SJCRH30 (cell line): Measurements from ENCODE around the gene TSHZ3. TPM values are rescaled to one million over a fixed set of nuclear protein-coding genes. Genes with fewer than 3 reads are reported as not detected.

ENCODE experiments used
- DNase-seq, 2 experiments: peaks; one replicate each; pipeline ENCODE4 v3.0.0-alpha.2; 2015 to 2020
- H3K27ac ChIP-seq: fragments of 250-450 bp; sonication (Bioruptor Pico); 2 replicates; pipeline ENCODE4 v1.5.1; 2020; ENCODE audit warnings: mild to moderate bottlenecking, moderate library complexity
- H3K27me3 ChIP-seq: fragments of 250-450 bp; sonication (Bioruptor Pico); 2 replicates; pipeline ENCODE4 v1.5.1; 2020; ENCODE audit warnings: mild to moderate bottlenecking, moderate library complexity
- H3K36me3 ChIP-seq: fragments of 250-450 bp; sonication (Bioruptor Pico); 2 replicates; pipeline ENCODE4 v1.5.1; 2020; ENCODE audit warnings: mild to moderate bottlenecking, moderate library complexity
- H3K4me1 ChIP-seq: fragments of 250-450 bp; sonication (Bioruptor Pico); 2 replicates; pipeline ENCODE4 v1.5.1; 2020; ENCODE audit warnings: mild to moderate bottlenecking, moderate library complexity
- H3K4me3 ChIP-seq: fragments of 250-450 bp; sonication (Bioruptor Pico); 2 replicates; pipeline ENCODE4 v1.5.1; 2020; ENCODE audit warnings: mild to moderate bottlenecking, moderate library complexity
- H3K9me3 ChIP-seq: fragments of 250-450 bp; sonication (Bioruptor Pico); replicated peaks from 2 replicates; pipeline ENCODE4 v1.5.1; 2020; ENCODE audit warnings: mild to moderate bottlenecking, moderate library complexity
- total RNA-seq: library from RNA; depleted of rRNA; stranded (reverse); fragments of >200 nt; shearing (Covaris generic); gene quantifications from 2 replicates; pipeline ENCODE4 v1.2.3, GENCODE V29; 2014

TSHZ3 gene
- total RNA-seq, 1 experiment from 2014 or later = 55.3 TPM

DNA sequence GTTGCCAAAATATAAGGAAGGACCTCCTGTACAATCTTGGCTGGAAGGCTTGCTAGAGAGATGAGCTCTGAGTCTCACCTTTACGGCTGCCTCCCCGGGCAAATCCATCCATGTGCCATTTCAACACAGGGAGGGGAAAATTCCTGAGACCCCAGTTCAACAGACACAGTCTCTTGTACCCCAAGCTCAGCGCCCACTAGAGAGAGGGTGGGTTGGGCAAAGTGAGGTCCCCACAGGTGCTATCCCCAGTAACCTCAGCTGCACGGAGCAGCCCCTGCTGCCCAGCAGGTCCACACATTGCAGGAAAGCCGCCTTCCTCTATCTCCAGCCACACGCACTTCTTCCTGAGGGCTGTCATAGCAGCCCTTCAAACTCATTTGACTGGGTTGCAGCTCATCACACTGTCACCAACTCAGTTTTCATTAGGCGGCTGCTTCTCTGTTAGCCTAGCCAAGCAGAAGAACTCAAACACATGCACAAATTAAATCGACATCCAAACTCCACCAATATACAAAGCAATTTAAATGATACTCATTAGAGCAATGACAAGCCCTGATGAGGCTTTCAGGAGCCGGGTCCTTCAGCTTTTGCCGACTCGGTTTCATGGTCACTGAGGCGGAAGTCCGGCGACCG, 80.4 kb downstream of the TSHZ3 start:
- no peak for DNase-seq
- H3K9me3 ChIP-seq = no peaks in the 10 kb centered on the region; the same call in 1 of the 2 replicates
- H3K4me1 ChIP-seq = peaks cover 5% of the 10 kb centered on the region; the same call in 1 of the 2 replicates
- H3K27ac ChIP-seq = no peak overlapping the region
- H3K27me3 ChIP-seq = no peaks in the 10 kb centered on the region
- H3K4me3 ChIP-seq = no peak overlapping the region
- H3K36me3 ChIP-seq = peaks cover 15% of the 10 kb centered on the region

DNA sequence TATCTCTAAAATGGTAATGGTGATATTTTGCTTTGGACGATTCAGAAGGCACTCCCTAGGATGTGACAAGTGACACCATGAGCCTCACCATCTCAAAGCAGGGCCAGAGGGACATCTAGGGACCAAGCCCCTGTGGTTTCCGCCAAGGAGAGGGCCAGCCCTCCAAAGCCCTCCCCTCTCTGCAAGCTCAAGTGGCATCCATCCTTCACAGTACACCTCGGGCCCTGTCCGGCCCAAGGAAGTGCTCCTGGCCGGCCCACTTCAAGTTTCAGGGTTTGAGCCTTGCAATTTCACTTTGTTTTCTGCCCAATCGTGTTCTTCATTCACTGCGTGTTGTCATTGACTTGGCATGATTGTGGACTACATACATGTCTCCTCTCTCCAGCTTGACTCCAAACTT, 82.5 kb downstream of the TSHZ3 start:
- Histone ChIP-seq H3K9me3 (no peaks in the 10 kb centered on the region; the same call in 1 of the 2 replicates), H3K36me3 (no peaks in the 10 kb centered on the region), H3K4me1 (peaks cover 19% of the 10 kb centered on the region)

DNA sequence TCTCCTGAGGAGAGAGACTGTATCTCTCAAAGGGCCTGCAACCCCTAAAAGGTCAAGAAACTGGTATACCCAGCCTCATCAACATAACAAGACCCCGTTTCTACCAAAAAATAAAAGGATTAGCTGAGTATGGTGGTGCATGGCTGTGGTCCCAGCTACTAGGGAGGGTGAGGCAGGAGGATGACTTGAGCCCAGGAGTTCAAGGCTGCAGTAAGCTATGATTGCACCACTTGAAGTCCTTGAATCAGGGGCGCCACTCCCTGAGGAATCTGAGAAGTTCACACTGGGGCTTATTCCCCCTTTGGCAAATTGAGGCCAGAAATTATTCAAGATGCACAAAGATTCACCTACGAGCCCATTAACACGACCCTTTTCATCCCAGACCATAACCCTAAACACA, 83.0 kb downstream of the TSHZ3 start:
- DNase-seq = no peak
- no peak overlapping the region for H3K4me3 ChIP-seq
- H3K27me3 ChIP-seq = no peaks in the 10 kb centered on the region
- peaks cover 25% of the 10 kb centered on the region for H3K4me1 ChIP-seq
- no peaks in the 10 kb centered on the region for H3K36me3 ChIP-seq
- no peaks in the 10 kb centered on the region; the same call in 1 of the 2 replicates for H3K9me3 ChIP-seq
- H3K27ac ChIP-seq = no peak overlapping the region

More for the DNA sequence above, 82.5 kb downstream of the TSHZ3 start:
- no peaks in the 10 kb centered on the region for H3K27me3 ChIP-seq
- DNase-seq = no peak
- H3K4me3 ChIP-seq = no peak overlapping the region
- H3K27ac ChIP-seq = no peak overlapping the region

DNA sequence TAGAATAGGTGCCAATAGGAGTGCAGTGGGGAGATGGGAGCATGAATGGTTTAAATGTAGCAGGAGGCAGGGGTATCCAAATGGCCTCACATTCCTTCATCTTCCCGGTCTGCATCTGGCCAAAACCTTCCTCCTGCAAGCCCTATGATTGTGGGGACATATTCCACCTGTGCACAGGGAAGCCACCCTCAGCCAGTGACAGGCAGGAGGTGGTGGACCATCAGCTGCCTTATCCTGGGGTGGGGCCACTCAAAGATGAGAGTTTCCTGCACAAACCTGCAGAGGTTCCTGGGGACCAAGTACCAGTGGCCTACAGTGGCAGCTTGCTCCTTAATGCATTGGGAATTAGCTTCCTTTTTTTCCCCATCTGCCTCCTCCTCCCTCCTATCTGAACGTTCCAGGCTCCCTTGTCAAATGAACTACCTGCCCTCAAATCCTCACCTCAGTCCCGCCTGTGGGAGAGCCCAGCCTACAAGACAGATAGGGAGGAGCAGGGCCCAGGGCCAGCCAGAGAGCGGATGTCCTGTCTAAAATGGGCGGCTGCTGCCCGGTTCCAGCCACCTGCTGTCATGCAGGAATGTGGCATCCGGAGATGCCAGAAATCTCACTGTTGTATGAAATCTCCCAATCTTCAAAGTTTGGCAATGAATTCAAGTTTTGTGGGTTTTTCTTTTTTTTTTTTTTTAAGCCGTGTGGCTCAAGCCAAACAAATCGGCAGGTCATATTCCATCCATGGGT, 85.0 kb downstream of the TSHZ3 start:
- no peaks in the 10 kb centered on the region for H3K27me3 ChIP-seq
- H3K9me3 ChIP-seq = no peaks in the 10 kb centered on the region
- H3K4me3 ChIP-seq = no peak overlapping the region
- peaks cover 34% of the 10 kb centered on the region for H3K4me1 ChIP-seq
- no peak overlapping the region for H3K27ac ChIP-seq
- no peaks in the 10 kb centered on the region for H3K36me3 ChIP-seq
- no peak for DNase-seq

DNA sequence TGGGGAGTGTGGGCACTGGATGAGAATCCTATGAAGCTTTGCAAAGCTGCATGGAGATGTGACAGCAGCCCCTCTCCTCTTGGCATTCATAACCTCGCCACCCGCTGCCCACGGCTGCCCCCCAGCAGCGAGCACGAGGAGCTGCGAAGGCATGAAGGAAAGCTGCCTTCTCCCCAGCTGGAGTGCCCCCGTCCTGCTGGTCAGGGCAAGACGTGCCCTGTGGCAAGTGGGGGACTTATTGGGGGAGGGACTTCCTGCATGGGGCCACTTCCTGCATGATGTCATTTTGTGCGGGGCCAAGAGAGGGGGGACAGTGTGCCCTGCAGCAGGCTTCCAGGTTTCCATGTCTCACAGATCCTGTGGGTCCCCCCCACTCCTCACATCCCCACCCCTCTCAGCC, 85.9 kb downstream of the TSHZ3 start:
- Histone ChIP-seq H3K4me1 (peaks cover 42% of the 10 kb centered on the region), H3K27me3 (no peaks in the 10 kb centered on the region), H3K9me3 (no peaks in the 10 kb centered on the region), H3K36me3 (no peaks in the 10 kb centered on the region), H3K4me3 (no peak overlapping the region), H3K27ac (no peak overlapping the region; the same call in 1 of the 2 replicates)
- DNase-seq = no peak

DNA sequence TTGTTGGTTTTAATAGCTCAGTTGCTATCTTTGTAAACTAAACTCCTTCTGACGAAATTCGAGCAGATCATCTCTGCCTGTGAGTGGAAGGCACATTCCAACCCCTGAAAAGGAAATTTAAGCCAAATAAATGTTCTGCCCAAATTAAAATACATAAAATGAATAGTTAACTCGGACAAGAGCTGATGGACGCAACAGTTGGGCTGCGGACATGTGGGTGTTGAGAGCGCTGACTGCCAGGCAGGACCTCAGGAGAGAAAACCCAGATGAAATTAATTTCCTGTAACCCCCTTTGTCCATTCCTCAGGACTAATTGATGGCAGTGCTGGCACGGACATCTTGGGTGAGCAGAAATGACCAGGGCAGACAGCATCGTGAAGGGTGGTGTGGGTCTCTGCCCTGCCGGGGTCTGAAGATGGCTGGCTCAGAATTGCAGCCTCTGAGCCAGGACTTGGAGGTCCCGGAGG, 86.5 kb downstream of the TSHZ3 start:
- Histone ChIP-seq H3K4me1 (peaks cover 46% of the 10 kb centered on the region), H3K27ac (peak overlapping the region; percentile 69; the same call in 1 of the 2 replicates), H3K9me3 (no peaks in the 10 kb centered on the region), H3K36me3 (no peaks in the 10 kb centered on the region), H3K27me3 (no peaks in the 10 kb centered on the region), H3K4me3 (no peak overlapping the region)
- DNase-seq = no peak

DNA sequence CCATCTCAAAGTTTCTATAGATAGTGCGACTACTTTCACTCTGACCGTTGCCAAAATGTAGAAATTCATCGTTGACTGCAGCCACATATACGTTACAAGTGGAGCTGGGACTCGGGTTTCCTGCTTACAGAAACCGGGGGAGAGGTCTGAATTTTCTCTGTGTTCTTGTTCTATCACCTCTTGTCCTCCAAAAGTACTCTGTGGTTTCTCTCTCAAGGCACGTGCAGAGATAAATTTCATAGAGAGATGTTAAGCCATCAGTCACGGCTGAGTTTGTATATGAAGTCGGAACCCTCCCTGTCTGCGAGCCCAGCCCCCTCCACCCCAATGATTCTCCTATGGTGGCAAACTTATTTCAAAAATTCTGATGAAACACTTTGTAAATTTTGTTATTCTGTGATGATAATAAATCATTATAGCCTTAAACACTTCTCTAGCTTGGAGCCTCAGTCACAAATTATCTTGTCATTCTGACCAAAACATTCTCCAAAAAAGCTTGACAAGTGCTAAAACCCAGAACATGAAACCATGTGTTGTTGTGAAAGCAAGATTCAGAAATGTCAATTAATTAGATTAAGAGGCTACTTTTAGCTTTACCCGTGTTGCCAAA, 87.5 kb downstream of the TSHZ3 start:
- H3K4me3 ChIP-seq = no peak overlapping the region
- H3K9me3 ChIP-seq = no peaks in the 10 kb centered on the region
- H3K27ac ChIP-seq = peak overlapping the region; percentile 69
- no peaks in the 10 kb centered on the region for H3K27me3 ChIP-seq
- H3K36me3 ChIP-seq = no peaks in the 10 kb centered on the region
- peaks cover 56% of the 10 kb centered on the region for H3K4me1 ChIP-seq
- DNase-seq = peak; percentile 65 to 88

DNA sequence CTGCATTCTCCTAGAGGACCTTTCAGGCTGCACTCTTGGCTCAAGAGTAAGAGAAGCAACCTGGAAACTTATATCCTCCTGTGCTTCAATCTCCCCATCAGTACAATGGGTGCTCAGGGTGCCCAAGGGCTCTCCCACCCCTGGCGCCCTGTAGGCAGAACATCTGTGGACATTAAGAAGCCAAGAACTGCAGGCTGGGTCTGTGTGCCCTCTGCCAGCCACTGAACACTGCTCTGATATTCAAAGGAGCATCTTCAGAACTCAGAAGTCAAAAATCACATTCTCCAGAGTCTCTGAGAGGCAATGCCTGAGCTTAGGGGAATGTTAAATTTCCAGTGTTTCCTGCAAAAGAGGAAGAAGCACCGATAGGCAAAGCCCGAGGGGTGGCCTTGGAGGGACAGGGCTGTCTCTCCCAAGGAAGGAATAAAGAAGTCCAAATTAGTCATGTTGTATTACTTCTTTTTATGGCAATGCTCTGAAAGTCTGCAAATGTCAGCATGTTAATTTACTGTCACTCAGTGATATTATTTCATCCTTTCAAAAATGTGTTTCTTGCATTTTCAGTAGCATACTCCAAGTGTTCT, 88.1 kb downstream of the TSHZ3 start:
- H3K27ac ChIP-seq = peak overlapping the region; percentile 69
- no peak for DNase-seq
- no peaks in the 10 kb centered on the region for H3K9me3 ChIP-seq
- no peaks in the 10 kb centered on the region for H3K36me3 ChIP-seq
- H3K27me3 ChIP-seq = no peaks in the 10 kb centered on the region
- peaks cover 62% of the 10 kb centered on the region for H3K4me1 ChIP-seq
- H3K4me3 ChIP-seq = no peak overlapping the region

DNA sequence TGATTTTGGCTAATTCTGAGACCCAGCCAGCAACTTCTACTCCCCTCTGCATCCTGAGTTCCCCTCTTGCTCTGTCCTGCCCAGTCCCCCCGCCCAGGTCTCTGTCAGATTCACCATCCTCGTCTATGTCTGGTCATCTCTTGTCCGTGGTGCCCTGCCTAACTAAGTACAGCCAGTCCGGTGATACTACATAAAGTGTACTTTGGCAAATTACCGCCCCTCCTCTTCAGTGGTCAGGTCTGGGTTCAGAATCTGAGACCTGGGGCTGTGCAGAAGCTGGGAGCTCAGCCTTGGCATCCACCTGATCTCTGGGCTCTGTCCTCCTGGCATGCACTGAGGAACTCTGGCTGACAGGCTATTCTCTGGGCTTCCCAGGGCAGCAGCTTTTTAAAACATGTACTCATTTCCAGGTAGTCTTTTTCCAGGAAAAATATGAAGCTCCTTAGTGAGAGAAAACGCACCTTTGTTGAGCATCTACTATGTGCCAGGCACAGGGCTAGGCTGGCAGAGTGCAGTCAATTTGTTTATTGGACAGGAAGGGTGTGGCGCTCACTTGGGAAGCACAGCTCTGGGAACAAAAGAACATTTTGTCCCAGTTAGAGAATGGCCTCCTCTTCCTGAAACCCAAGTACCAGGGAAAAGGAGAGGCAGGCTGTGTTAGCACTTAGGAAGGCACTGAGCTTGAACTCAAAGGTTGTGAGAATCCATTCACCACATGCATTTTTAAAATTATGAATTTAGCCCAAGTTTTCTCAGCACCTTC, 88.9 kb downstream of the TSHZ3 start:
- no peaks in the 10 kb centered on the region for H3K9me3 ChIP-seq
- no peaks in the 10 kb centered on the region for H3K36me3 ChIP-seq
- H3K4me1 ChIP-seq = peaks cover 68% of the 10 kb centered on the region
- H3K27me3 ChIP-seq = no peaks in the 10 kb centered on the region
- no peak overlapping the region for H3K4me3 ChIP-seq
- peak overlapping the region; percentile 69; the same call in 1 of the 2 replicates for H3K27ac ChIP-seq
- DNase-seq = no peak

DNA sequence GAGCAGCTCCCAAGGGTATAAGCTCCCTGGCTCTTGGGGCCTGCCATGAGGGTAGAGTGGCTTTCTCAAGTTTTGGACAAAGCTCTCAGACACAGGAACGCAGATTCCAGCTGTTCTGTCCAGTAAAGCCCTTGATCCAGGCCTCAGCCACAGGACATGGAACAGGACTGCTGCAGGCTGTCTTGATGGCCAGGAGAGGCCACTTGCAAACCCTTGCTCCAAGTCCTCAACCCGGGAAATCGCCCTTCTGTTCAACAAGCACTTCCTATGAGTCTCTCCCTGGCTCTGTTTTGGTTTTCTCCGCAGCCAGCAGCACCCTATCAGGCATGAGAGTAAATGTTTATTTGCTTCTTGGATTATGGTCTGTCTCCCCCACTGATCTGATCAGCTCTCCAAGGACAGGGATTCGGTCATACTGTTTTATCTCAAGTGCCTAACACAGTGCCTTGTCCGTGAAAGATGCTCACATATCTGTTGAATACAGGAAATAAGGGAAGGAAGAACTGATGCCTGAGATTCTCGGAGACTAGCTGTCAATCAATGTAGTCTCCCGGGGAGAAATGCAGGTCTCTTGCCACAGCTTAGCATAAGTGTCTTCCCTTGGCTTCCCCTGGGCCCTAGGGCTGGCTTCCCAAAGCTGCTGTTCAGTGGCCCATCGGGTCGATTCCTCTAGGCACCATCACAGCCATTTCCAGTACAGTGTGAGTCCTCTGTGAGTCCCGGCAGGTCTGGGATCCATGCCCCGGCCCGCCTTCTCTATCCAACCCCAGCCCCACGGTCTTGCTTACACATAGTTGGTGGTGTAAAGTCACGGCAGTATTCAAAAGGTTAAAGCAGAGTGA, 90.8 kb downstream of the TSHZ3 start:
- Histone ChIP-seq H3K36me3 (no peaks in the 10 kb centered on the region), H3K4me3 (peak overlapping the region; percentile 7), H3K4me1 (peaks cover 83% of the 10 kb centered on the region), H3K27ac (peak overlapping the region; percentile 98), H3K27me3 (no peaks in the 10 kb centered on the region), H3K9me3 (no peaks in the 10 kb centered on the region)
- DNase-seq = peak; percentile 94 to 97

DNA sequence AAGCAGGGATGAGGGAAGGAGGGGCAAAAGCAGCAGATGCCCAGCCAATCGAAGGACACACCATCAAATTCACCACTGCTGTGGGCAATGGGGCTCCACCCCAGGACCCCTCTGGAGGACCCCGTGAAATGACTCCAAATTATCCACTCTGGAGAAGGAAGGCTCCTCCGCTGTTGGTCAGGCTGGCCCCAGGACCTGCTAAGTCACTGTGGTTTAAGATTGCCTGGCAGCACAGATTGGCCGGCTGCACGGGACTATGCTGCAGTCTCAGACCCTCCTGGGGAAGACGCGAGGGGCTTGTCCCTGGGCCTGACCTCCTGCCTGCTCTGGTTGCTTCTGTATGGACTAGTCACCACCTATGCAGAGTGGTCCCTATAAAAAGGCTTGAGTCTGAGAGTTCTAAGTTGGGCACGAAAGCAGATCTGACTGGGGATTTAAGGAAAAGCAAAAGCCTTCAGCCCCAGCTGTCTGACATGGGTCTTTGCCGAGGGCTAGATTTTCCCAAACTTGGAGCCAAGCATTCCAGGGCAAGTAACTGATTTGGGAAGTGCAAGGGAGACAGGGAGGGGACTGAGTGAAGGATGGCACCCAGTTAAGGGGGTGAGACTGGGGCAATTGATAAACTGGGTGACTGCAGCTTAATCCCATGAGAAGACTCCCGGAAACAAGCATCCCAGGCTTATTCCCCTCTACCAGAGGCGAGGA, 91.7 kb downstream of the TSHZ3 start:
- peak; percentile 71 to 86 for DNase-seq
- peak overlapping the region; percentile 2; the same call in 1 of the 2 replicates for H3K4me3 ChIP-seq
- H3K27me3 ChIP-seq = no peaks in the 10 kb centered on the region
- H3K36me3 ChIP-seq = no peaks in the 10 kb centered on the region
- H3K27ac ChIP-seq = peak overlapping the region; percentile 98
- no peaks in the 10 kb centered on the region for H3K9me3 ChIP-seq
- peaks cover 83% of the 10 kb centered on the region for H3K4me1 ChIP-seq

DNA sequence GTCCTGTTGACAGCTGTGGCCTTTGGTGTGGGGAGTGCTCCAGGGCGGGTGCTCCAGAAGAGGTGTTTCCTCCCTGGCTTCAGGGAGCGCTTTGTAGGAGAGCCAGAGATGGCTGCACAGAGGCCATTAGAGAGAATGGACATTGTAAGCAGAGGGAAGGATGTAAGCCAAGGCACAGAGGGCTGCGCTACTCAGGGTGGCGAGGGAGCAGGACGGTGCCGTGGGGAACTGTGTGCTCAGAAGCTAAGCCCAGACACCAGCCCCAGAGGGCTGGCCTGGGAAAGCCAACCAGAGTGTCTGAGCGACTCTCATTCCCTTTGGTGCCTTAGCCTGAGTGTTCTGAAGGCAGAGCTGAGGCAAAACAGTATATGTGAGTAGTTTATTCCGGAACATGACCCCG, 92.2 kb downstream of the TSHZ3 start:
- Histone ChIP-seq H3K27me3 (no peaks in the 10 kb centered on the region), H3K4me3 (no peak overlapping the region), H3K27ac (peak overlapping the region; percentile 98), H3K4me1 (peaks cover 82% of the 10 kb centered on the region), H3K36me3 (no peaks in the 10 kb centered on the region), H3K9me3 (no peaks in the 10 kb centered on the region)
- DNase-seq = peak in 1 of 2 experiments; percentile 68

DNA sequence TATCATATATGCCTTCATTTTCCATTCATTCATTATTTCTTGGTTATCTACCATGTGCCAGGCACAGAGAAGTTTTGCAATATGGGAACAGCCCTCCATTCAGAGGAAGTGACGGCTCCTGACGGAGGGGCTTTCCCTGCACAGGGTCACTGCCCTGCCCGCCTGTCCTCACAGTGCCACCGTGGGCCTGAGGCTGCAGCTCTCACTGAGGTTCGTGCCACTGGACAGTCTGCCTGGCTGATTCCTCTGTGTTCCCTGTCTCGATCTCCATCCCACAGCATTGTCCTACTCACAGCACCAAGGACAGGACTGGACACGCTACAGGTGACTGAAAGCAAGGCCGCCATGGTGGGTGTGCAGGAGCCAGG, 92.7 kb downstream of the TSHZ3 start:
- DNase-seq = no peak

More for the DNA sequence above, 92.7 kb downstream of the TSHZ3 start:
- Histone ChIP-seq H3K27me3 (no peaks in the 10 kb centered on the region), H3K9me3 (no peaks in the 10 kb centered on the region), H3K36me3 (no peaks in the 10 kb centered on the region), H3K27ac (peak overlapping the region; percentile 98), H3K4me3 (no peak overlapping the region; the same call in 1 of the 2 replicates), H3K4me1 (peaks cover 77% of the 10 kb centered on the region)
